ENCODE data around the gene FAM181B. TPM values are rescaled to one million over a fixed set of nuclear protein-coding genes. Genes with fewer than 3 reads are reported as not detected.

FAM181B gene, protein sequence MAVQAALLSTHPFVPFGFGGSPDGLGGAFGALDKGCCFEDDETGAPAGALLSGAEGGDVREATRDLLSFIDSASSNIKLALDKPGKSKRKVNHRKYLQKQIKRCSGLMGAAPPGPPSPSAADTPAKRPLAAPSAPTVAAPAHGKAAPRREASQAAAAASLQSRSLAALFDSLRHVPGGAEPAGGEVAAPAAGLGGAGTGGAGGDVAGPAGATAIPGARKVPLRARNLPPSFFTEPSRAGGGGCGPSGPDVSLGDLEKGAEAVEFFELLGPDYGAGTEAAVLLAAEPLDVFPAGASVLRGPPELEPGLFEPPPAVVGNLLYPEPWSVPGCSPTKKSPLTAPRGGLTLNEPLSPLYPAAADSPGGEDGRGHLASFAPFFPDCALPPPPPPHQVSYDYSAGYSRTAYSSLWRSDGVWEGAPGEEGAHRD
- 1 to 10 TPM in 3 of 4 donors, under 1 TPM in 1; 0.86 to 4.0 (median 2.5) TPM for polyA plus RNA-seq (ENCODE audit: insufficient read length in 4 of 4)

DNA sequence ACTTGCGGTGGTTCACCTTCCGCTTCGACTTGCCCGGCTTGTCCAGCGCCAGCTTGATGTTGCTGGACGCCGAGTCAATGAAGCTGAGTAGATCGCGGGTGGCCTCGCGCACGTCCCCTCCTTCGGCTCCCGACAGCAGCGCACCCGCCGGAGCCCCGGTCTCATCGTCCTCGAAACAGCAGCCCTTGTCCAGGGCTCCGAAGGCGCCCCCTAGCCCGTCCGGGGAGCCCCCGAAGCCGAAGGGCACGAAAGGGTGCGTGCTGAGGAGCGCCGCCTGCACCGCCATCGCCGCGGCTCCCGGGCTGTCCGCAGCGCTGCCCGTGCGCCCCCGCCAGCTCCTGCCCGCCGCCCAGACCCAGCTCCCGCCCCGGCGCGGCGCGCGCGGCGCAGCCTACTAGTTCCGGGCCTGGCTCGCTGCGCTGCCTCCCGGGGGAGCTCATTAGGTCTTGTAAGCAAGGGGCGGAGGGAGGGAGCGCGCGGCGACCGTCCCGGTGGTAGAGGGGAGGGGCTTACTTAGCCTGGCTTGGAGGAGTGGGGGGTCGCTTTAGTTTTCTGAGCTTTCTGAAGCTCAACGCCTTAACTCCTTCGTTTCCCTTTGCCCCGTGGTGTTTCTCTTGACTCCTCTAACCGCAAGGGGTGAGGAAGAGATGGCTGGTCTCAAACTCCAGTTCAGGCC, at the start of gene FAM181B:
TSS of gene FAM181B (minus strand) at position 421 of the 676 bp plus-strand sequence. CDS start at position 286, 135 bp downstream.
- peak in 3 of 4 donors; percentile 58 to 73 (median 62) for DNase-seq (ENCODE audit: low read depth in 4 of 4, low spot score in 3 of 4)

GRCh38 chr11:82782825-82783374, 49.2 kb upstream of the FAM181B start:
- DNase-seq (ENCODE audit: low read depth in 4 of 4, low spot score in 3 of 4): no peak

DNA sequence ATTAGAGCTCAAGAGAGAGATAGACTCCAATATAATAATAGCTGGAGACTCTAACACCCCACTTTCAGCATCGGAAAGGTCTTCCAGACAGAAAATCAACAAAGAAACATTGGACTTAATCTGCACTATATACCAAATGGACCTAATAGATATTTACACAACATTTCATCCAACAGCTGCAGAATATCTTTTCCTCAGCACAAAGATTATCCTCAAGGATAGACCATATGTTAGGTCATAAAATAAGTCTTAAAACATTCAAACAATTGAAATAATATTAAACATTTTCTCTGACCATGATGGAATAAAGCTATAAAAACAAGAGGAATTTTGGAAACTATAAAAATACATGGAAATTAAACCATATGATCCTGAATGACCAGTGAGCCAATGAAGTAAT, 45.1 kb upstream of the FAM181B start:
- DNase-seq (ENCODE audit: low read depth in 4 of 4, low spot score in 3 of 4): peak in 1 of 4 donors; percentile 18

DNA sequence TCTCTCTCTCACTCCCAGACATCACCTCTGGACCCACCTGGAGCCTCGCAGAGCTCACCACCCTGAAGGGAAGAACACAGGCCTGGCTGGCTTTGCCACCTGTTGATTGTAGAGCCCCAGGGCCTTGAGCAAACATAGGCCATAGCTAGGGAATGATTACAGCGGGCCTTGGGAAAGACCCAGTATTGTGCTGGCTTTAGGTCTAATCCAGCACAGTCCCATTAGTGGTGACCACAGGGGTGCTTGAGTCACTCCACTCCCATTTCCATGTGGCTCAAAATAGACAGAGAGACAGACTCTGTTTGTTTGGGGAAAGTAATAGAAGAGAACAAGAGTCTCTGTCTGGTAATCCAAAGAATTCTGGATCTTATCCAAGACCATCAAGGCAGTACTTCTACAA, 42.7 kb upstream of the FAM181B start:
- no peak for DNase-seq (ENCODE audit: low read depth in 4 of 4, low spot score in 3 of 4)

DNA sequence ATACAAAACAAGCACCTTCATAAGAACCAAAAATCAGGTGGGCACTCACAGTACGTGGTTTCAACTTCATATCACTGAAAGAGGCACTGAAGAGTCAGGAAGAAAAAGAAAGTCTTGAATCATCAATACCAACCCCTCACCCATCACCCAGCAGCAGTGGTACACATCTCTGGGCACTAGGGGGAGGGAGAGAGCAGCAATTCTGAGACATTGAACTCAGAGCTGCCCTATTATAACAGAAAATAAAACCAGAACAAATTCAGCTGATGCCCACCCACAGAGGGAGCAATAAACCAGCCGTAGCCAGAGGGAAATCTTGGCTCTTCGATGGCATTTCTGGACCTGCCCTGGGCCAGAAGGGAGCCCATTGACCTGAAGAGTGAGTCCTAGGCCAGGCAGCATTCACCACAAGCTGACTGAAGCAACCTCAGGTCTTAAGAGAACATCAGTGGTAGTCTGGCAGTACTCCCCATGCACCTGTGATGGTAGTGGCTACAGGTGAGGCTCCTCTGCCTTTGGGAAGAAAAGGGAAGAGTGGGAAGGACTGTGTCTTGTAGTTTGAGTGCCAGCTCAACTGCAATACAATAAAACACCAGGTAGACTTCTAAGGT, 42.2 kb upstream of the FAM181B start:
- DNase-seq (ENCODE audit: low read depth in 4 of 4, low spot score in 3 of 4): no peak

- no peak for DNase-seq (ENCODE audit: low read depth in 4 of 4, low spot score in 3 of 4)
These were observed 41.6 kb upstream of the FAM181B start for GRCh38 chr11:82775218-82775617.

DNA sequence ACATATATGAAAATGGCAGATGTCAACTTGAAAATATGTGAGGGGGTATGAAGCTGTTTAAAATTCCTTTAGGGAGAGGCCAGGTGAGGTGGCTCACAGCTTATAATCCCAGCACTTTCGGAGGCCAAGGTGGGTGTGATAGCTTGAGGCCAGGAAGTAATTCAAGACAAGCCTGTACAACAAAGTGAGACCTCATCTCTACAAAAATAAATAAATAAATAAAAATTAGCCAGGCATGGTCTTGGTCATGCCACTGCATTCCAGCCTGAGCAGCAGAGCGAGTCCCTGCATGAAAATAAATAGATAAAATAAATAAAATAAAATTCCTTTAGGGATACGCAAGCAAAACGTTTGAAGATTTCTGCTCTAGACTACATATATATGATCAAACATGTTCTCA, 38.1 kb upstream of the FAM181B start:
- no peak for DNase-seq (ENCODE audit: low read depth in 4 of 4, low spot score in 3 of 4)

DNA sequence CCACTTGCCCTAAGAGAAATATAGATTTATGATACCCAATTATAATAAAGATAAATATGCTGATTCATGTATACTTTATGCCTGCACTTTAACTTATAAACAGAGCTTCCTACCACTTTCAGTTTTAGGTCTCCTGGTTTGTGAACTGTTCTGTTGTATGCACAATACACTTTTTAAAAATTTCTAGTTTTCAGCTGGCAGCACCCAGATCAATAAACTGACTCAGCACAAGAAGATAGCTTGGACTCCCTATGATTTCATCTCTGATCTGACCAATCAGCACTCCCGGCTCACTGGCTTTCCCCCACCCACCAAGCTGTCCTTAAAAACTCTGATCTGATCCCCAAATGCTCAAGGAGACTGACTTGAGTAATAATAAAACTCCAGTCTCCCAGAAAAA, 33.5 kb upstream of the FAM181B start:
- no peak for DNase-seq (ENCODE audit: low read depth in 4 of 4, low spot score in 3 of 4)

GRCh38 chr11:82765466-82766034, 31.9 kb upstream of the FAM181B start:
- no peak for DNase-seq (ENCODE audit: low read depth in 4 of 4, low spot score in 3 of 4)

DNA sequence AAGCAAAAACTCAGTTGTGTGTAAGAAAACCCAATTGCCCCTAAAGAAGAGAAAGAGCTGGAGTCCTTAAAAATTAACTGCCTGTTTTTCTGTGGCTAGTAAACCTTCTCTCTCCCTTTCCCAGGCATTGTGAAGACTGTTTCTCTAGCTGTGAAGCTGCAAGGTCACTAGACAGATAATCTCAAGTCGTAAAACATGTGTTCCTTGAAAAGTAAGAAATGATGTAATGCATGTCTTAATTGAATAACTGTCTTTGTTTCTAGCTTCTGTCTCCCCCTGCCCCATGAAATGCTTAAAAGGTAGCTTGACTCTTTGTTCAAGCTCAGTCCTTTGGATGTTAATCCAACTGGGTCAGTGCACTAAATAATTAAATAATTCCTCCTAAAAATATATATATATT, 29.5 kb upstream of the FAM181B start:
- DNase-seq (ENCODE audit: low read depth in 4 of 4, low spot score in 3 of 4): no peak

DNA sequence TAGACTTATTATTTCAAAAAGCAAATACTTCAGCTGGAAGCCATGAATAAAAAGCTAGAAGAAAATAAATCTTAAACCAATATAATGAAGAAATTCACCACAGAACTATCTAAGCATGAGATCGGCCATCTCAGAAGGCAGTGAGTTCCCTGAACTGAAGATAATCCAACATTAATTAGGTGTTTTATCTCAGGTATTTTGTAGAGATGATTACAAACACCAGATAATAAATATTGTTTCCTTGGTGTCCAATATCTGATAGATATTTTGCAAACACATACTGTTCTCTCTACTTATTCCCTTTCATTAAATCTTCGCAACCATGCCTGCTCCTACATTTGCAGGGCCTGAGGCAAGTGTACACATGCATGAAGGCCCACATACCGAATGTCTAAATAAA, 26.0 kb upstream of the FAM181B start:
- no peak for DNase-seq (ENCODE audit: low read depth in 4 of 4, low spot score in 3 of 4)

- no peak for DNase-seq (ENCODE audit: low read depth in 4 of 4, low spot score in 3 of 4)
These were observed 24.1 kb upstream of the FAM181B start for GRCh38 chr11:82757660-82758357.

GRCh38 chr11:82756765-82757639, 23.3 kb upstream of the FAM181B start:
- no peak for DNase-seq (ENCODE audit: low read depth in 4 of 4, low spot score in 3 of 4)

DNA sequence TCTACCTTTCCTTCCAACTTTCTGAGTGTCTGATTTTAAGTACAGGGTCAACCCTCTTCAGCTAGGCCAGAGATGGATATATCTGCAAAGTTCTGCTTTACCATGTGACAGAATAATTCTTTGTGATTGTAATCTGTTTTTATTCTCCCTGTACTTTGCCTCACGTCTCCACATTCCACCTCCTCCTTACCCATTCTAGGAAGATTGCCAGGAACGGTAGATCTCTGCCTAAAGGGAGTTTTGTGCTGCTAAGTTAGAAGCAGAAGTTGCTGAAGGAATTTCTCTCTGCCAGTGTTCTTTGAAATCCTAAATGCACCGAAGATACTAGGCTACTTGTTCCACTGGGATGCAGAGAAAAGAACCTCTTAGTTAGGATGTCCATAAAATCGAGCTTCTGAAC, 20.7 kb upstream of the FAM181B start:
- no peak for DNase-seq (ENCODE audit: low read depth in 4 of 4, low spot score in 3 of 4)

GRCh38 chr11:82753921-82754320, 20.3 kb upstream of the FAM181B start:
- DNase-seq (ENCODE audit: low read depth in 4 of 4, low spot score in 3 of 4): no peak

- no peak for DNase-seq (ENCODE audit: low read depth in 4 of 4, low spot score in 3 of 4)
These were observed 19.1 kb upstream of the FAM181B start for GRCh38 chr11:82752801-82753200.

DNA sequence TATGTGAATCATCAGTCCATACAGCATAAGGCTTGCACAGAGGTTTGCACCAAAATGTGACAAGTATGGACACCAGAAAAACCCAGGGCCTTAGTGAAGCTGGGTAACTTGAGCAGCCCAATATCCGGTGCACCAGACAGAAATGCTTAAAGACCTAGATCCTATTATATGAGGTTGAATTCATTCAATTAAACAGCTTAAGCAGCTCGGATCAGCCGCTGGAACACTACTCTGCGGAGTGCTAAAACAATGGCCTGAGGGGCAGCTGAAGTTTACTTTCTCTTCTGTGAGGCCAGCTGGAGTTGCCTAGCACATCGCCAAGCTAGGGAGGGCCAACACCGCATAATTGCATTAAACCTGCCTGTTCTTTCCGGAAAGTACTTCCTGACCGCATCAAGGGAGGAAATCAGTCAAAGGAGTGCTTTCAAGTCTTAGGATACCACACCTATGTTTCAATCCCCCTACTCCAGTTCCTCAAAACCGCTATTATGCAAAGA, 17.0 kb upstream of the FAM181B start:
- DNase-seq (ENCODE audit: low read depth in 4 of 4, low spot score in 3 of 4): peak in 2 of 4 donors; percentile 27 to 42

DNA sequence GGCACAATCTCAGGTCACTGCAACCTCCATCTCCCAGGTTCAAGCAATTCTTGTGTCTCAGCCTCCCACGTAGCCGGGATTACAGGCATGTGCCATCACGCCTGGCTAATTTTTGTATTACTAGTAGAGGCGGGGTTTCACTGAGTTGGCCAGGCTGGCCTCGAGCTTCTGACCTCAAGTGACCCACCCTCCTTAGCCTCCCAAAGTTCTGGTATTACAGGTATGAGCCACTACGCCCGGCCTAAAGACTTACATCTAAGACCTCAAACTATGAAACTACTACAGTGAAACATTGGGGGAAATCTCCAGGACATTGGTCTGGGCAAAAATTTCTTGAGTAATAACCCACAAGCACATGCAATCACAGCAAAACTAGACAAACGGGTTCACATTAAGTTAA, 13.8 kb upstream of the FAM181B start:
- no peak for DNase-seq (ENCODE audit: low read depth in 4 of 4, low spot score in 3 of 4)

DNA sequence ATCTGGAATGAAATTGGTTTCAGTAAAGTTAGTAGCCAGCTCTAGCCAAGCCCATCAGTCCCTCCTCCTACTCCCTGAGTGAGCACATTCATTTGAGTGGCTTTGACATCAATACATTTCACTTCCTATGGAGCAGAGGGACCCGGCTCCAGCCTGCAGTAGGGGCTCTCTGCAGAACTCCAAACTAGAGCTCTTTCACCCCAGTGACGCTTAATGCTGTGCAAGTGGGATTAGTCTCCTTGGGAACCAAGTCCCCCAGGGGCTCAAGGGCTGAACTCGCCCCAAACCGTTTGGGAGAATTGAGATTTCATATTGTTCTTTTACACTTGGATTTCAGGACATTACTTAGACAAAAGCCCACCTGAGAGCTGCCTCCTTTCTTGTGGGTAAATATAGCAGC, 4.4 kb upstream of the FAM181B start:
- DNase-seq (ENCODE audit: low read depth in 4 of 4, low spot score in 3 of 4): no peak

Measured in left renal pelvis (tissue), 4 donors.